Hematopoietic multipotent progenitor cell treated with erythropoietin and hydrocortisone succinate and interleukin-3 and kit ligand, for 4 days (in vitro differentiated cells): ENCODE data around the gene LCN12.
A peak's percentile ranks its signal among the peaks of the same experiment; 100 is the strongest.

Source experiments
- DNase-seq: peaks from one replicate; pipeline ENCODE4 v3.0.0-alpha.2; 2015

LCN12 gene

GRCh38 chr9:136974817-136975535 is 22.9 kb downstream of the LCN12 start:
- DNase-seq, result peak; percentile 64

- peak; percentile 98 for DNase-seq
These were observed 23.6 kb downstream of the LCN12 start for GRCh38 chr9:136975644-136976043.

GRCh38 chr9:136977223-136977622 is 25.1 kb downstream of the LCN12 start, which contains the start of gene PTGDS:
TSS of gene PTGDS (plus strand) at chr9:136977504. CDS start at chr9:136977579, 75 bp downstream.
- no peak for DNase-seq

- DNase-seq, result no peak
These were observed 25.6 kb downstream of the LCN12 start for GRCh38 chr9:136977649-136978072.

- DNase-seq, result peak; percentile 86
These were observed 26.2 kb downstream of the LCN12 start for GRCh38 chr9:136978073-136978864.

GRCh38 chr9:136978865-136979544 is 26.9 kb downstream of the LCN12 start:
- DNase-seq, result no peak

- no peak for DNase-seq
These were observed 27.9 kb downstream of the LCN12 start for GRCh38 chr9:136979769-136980587.

GRCh38 chr9:136980669-136981478 is 28.8 kb downstream of the LCN12 start:
- DNase-seq, result no peak

- no peak for DNase-seq
These were observed 29.6 kb downstream of the LCN12 start for GRCh38 chr9:136981588-136982231.

GRCh38 chr9:136982232-136983051 is 30.4 kb downstream of the LCN12 start, which contains the start of gene LCNL1:
TSS of gene LCNL1 (plus strand) at chr9:136982993. CDS start at chr9:136983587, 594 bp downstream.
- DNase-seq, result no peak

- no peak for DNase-seq
These were observed 31.1 kb downstream of the LCN12 start for GRCh38 chr9:136983167-136983566.

- no peak for DNase-seq
These were observed 31.7 kb downstream of the LCN12 start for GRCh38 chr9:136983656-136984314.

GRCh38 chr9:136984464-136985026 is 32.5 kb downstream of the LCN12 start:
- DNase-seq, result no peak

GRCh38 chr9:136985027-136985602 is 33.0 kb downstream of the LCN12 start:
- no peak for DNase-seq

GRCh38 chr9:136985853-136986252 is 33.8 kb downstream of the LCN12 start:
- DNase-seq, result no peak

GRCh38 chr9:136988872-136989271 is 36.8 kb downstream of the LCN12 start:
- no peak for DNase-seq

GRCh38 chr9:136990242-136990911 is 38.3 kb downstream of the LCN12 start:
- DNase-seq, result no peak
